Testis (tissue), 3 donors: ENCODE results near the gene SERPIND1. TPM values are rescaled to one million over a fixed set of nuclear protein-coding genes. Genes with fewer than 3 reads are reported as not detected.

ENCODE experiments used
- DNase-seq: peaks from one replicate; pipeline ENCODE4 v3.0.0-alpha.2; 2019
- H3K27ac ChIP-seq, 2 donors: fragments of 200-600 bp; sonication (generic); one replicate each; pipeline ENCODE4 v1.5.1; 2019
- H3K27me3 ChIP-seq: fragments of 200-600 bp; sonication (generic); one replicate; pipeline ENCODE4 v1.5.1; 2019
- H3K36me3 ChIP-seq: fragments of 200-600 bp; sonication (generic); one replicate; pipeline ENCODE4 v1.5.1; 2017; ENCODE audit warnings: low read depth; ENCODE audit errors: missing control alignments
- H3K4me1 ChIP-seq: fragments of 200-600 bp; sonication (generic); one replicate; pipeline ENCODE4 v1.5.1; 2019
- H3K4me3 ChIP-seq, 2 donors: fragments of 200-600 bp; sonication (generic); one replicate each; pipeline ENCODE4 v1.5.1; 2017 to 2019
- H3K9me3 ChIP-seq: fragments of 200-600 bp; sonication (generic); one replicate; pipeline ENCODE4 v1.5.1; 2017
- CTCF ChIP-seq, 3 experiments: fragments of 450-650 bp in 2 of 3; fragments of 200-600 bp in 1 of 3; sonication (generic) in 1 of 3; IDR thresholded peaks; one replicate each; pipeline ENCODE4 v1.5.1; 2016 to 2019; ENCODE audit warnings: antibody characterized with exemption in 3 of 3, mild to moderate bottlenecking in 2 of 3, moderate library complexity in 1 of 3
- POLR2A ChIP-seq: fragments of 450-650 bp; IDR thresholded peaks from one replicate; pipeline ENCODE4 v1.6.1; 2017; ENCODE audit warnings: antibody characterized with exemption, mild to moderate bottlenecking, moderate library complexity
- WGBS, 2 donors: methylation state at CpG; one replicate each; pipeline ENCODE4 v1.1.5; 2018; 5-methylcytosine and 5-hydroxymethylcytosine counted together
- intact Hi-C: fragments of 100-400 bp; cut with DNase I; formaldehyde crosslinking; loops from one replicate; pipeline ENCODE4 v1.15.1; 2023; ENCODE audit warnings: low total_unique reads
- polyA plus RNA-seq: library from polyadenylated mRNA; stranded (reverse); fragments of 350-450 nt; fragmentation: Illumina TruSeq; extraction: RNeasy Lipid Tissue Mini Kit (QIAGEN cat#74804); gene quantifications from one replicate; pipeline ENCODE4 v1.2.3, GENCODE V29; 2014; ENCODE audit warnings: low read depth, low replicate concordance; ENCODE audit not compliant: insufficient read depth
- total RNA-seq, 2 donors: library from RNA; depleted of rRNA; stranded (reverse); fragments of >200 nt; gene quantifications; one replicate each; pipeline ENCODE4 v1.2.3, GENCODE V29; 2016

The SERPIND1 gene
- total and polyA plus RNA-seq, 3 donors from 2014 or later = 0.16 to 0.78 (median 0.25) TPM

GRCh38 chr22:20798218-20798617 lies 24.3 kb downstream of the SERPIND1 start:
- 90 to 93% methylated on average over 5 of the region's 5 CpGs for WGBS, 2 donors

GRCh38 chr22:20798974-20799373 lies 25.1 kb downstream of the SERPIND1 start:
- intact Hi-C loops = no loop called here
- Histone ChIP-seq H3K36me3 (no peaks in the 10 kb centered on the region), H3K4me1 (no peaks in the 10 kb centered on the region), H3K9me3 (no peaks in the 10 kb centered on the region), H3K27me3 (no peaks in the 10 kb centered on the region), H3K27ac (no peak overlapping the region), H3K4me3 (no peak overlapping the region)
- TF ChIP-seq POLR2A = no peak
- no peak for TF ChIP-seq CTCF (IDR thresholded peaks at IDR 0.05)
- 57 to 75% methylated on average over 9 to 10 of the region's 10 CpGs for WGBS, 2 donors
- no peak for DNase-seq

More at GRCh38 chr22:20798218-20798617, 24.3 kb downstream of the SERPIND1 start:
- Histone ChIP-seq H3K4me3 (no peak overlapping the region), H3K9me3 (no peaks in the 10 kb centered on the region), H3K27me3 (no peaks in the 10 kb centered on the region), H3K4me1 (peaks cover 6% of the 10 kb centered on the region), H3K27ac (no peak overlapping the region), H3K36me3 (no peaks in the 10 kb centered on the region)
- no peak for DNase-seq
- no peak for TF ChIP-seq POLR2A
- no peak for TF ChIP-seq CTCF (IDR thresholded peaks at IDR 0.05)
- intact Hi-C loops = no loop called here

GRCh38 chr22:20799449-20799848 lies 25.5 kb downstream of the SERPIND1 start:
- Histone ChIP-seq H3K9me3 (no peaks in the 10 kb centered on the region), H3K36me3 (no peaks in the 10 kb centered on the region), H3K4me1 (no peaks in the 10 kb centered on the region), H3K27me3 (no peaks in the 10 kb centered on the region), H3K4me3 (no peak overlapping the region), H3K27ac (no peak overlapping the region)
- TF ChIP-seq POLR2A = no peak
- TF ChIP-seq CTCF (IDR thresholded peaks at IDR 0.05) = no peak
- intact Hi-C loops = no loop called here
- DNase-seq = no peak
- WGBS, 2 donors = 63 to 71% methylated on average over 8 of the region's 8 CpGs

- 76 to 91% methylated on average over 6 of the region's 6 CpGs for WGBS, 2 donors
- no peak for TF ChIP-seq POLR2A
- no peak for TF ChIP-seq CTCF (IDR thresholded peaks at IDR 0.05)
Measured at GRCh38 chr22:20802452-20802851, 28.5 kb downstream of the SERPIND1 start.

GRCh38 chr22:20802922-20803553 lies 29.1 kb downstream of the SERPIND1 start:
- H3K36me3 ChIP-seq = no peaks in the 10 kb centered on the region
- intact Hi-C loops = no loop called here

More at GRCh38 chr22:20802452-20802851, 28.5 kb downstream of the SERPIND1 start:
- Histone ChIP-seq H3K27me3 (no peaks in the 10 kb centered on the region), H3K36me3 (no peaks in the 10 kb centered on the region), H3K9me3 (no peaks in the 10 kb centered on the region), H3K4me1 (no peaks in the 10 kb centered on the region), H3K27ac (no peak overlapping the region), H3K4me3 (no peak overlapping the region)
- intact Hi-C loops = no loop called here
- no peak for DNase-seq

More at GRCh38 chr22:20802922-20803553, 29.1 kb downstream of the SERPIND1 start:
- Histone ChIP-seq H3K27me3 (no peaks in the 10 kb centered on the region), H3K4me3 (no peak overlapping the region), H3K4me1 (no peaks in the 10 kb centered on the region), H3K9me3 (no peaks in the 10 kb centered on the region), H3K27ac (no peak overlapping the region)
- TF ChIP-seq POLR2A = no peak
- TF ChIP-seq CTCF (IDR thresholded peaks at IDR 0.05) = no peak
- WGBS, 2 donors = 89% methylated on average over 11 of the region's 11 CpGs
- DNase-seq = no peak
